Prostate gland (tissue), 2 donors: ENCODE data around the gene URB2.

Source experiments
- POLR2AphosphoS5 ChIP-seq: sonication (generic); formaldehyde crosslinking; IDR thresholded peaks from one replicate; pipeline ENCODE4 v1.6.1; 2017; ENCODE audit warnings: antibody characterized with exemption
- TF ChIP-seq, protein P1 (sequence below), 4 experiments: fragments of 200-600 bp in 2 of 4; fragments of 450-650 bp in 2 of 4; sonication (generic) in 2 of 4; IDR thresholded peaks; 1 replicate in 3 of 4; 2 replicates in 1 of 4; pipeline ENCODE4 v1.5.1; 2016 to 2019; ENCODE audit warnings: antibody characterized with exemption in 4 of 4, mild to moderate bottlenecking in 2 of 4, moderate library complexity in 2 of 4

DNA sequence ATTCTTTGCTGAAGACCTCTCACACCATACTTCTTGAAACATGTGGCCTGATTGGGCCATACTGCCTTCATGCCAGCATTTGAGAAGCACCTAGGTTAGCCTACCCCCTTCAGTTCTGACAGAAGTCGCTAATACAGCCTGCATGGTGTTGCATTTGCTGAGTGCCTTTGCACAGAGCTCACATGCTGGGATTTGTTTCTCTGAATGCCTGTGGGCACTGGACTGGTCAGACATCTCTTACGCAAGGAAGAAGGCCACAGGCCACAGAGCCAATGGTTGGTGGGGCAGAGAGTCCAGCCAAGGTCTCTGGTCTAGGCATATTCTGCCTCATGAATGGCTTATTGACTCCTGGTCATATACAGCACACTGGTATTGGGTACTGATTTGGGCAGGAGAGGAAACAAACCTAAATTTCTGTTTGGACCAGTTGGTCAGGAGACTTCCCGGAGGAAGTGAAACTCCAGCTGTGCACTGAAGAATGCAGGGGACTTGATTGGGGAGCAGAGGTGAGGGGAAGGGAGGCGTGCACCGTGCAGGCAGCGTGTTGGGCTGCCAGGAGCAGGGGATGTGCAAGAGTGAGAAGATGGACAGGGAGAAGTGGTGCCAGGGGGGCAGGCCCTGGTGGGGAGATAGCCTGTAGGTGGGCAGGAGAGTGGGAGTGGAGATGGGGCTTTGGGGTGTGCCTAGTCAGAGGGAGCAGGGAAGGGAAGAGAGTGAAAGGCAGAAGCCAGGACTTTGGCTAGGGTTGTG lies 18.1 kb downstream of the URB2 start:
- TF ChIP-seq, protein P1, sequence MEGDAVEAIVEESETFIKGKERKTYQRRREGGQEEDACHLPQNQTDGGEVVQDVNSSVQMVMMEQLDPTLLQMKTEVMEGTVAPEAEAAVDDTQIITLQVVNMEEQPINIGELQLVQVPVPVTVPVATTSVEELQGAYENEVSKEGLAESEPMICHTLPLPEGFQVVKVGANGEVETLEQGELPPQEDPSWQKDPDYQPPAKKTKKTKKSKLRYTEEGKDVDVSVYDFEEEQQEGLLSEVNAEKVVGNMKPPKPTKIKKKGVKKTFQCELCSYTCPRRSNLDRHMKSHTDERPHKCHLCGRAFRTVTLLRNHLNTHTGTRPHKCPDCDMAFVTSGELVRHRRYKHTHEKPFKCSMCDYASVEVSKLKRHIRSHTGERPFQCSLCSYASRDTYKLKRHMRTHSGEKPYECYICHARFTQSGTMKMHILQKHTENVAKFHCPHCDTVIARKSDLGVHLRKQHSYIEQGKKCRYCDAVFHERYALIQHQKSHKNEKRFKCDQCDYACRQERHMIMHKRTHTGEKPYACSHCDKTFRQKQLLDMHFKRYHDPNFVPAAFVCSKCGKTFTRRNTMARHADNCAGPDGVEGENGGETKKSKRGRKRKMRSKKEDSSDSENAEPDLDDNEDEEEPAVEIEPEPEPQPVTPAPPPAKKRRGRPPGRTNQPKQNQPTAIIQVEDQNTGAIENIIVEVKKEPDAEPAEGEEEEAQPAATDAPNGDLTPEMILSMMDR (IDR thresholded peaks at IDR 0.05), result no peak
- no peak for TF ChIP-seq POLR2AphosphoS5
